Measurements from ENCODE around the gene POLR2L. TPM values are rescaled to one million over a fixed set of nuclear protein-coding genes. Genes with fewer than 3 reads are reported as not detected.

The POLR2L gene
- polyA plus RNA-seq, 1 of the 3 experiments (the other 2 are of a cell fraction), result 540 TPM

DNA sequence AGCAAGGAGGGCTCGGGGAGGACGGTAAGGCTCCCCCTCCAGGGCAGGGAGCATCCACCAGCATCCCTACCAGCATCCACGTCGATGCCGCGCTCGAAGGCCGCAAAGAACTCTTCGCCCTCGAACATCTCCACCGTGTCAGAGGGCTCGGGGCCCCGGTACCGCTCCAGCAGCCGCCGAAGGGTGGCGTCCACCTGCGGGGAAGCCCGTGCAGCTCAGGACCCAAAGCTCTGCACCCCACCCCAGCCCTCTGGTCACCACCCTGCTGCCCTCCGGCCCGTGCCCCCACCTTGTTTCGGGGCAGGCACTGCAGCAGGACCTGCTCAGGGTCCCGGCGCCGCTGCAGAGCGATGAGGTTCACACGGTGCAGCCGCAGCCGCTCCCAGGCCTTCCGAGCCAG, 41.9 kb downstream of the POLR2L start (continued):
- TF ChIP-seq, protein P1, sequence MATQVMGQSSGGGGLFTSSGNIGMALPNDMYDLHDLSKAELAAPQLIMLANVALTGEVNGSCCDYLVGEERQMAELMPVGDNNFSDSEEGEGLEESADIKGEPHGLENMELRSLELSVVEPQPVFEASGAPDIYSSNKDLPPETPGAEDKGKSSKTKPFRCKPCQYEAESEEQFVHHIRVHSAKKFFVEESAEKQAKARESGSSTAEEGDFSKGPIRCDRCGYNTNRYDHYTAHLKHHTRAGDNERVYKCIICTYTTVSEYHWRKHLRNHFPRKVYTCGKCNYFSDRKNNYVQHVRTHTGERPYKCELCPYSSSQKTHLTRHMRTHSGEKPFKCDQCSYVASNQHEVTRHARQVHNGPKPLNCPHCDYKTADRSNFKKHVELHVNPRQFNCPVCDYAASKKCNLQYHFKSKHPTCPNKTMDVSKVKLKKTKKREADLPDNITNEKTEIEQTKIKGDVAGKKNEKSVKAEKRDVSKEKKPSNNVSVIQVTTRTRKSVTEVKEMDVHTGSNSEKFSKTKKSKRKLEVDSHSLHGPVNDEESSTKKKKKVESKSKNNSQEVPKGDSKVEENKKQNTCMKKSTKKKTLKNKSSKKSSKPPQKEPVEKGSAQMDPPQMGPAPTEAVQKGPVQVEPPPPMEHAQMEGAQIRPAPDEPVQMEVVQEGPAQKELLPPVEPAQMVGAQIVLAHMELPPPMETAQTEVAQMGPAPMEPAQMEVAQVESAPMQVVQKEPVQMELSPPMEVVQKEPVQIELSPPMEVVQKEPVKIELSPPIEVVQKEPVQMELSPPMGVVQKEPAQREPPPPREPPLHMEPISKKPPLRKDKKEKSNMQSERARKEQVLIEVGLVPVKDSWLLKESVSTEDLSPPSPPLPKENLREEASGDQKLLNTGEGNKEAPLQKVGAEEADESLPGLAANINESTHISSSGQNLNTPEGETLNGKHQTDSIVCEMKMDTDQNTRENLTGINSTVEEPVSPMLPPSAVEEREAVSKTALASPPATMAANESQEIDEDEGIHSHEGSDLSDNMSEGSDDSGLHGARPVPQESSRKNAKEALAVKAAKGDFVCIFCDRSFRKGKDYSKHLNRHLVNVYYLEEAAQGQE (IDR thresholded peaks at IDR 0.05; ENCODE audit: low read depth, low read length), result no peak
- TF ChIP-seq FOXJ3 (CRISPR knock-in tag; IDR thresholded peaks at IDR 0.05) (no peak), MEF2A (IDR thresholded peaks at IDR 0.05; ENCODE audit: borderline replicate concordance, low read depth) (no peak), TCF12 (IDR thresholded peaks at IDR 0.05) (no peak), GATA2 (CRISPR knock-in tag; IDR thresholded peaks at IDR 0.05) (no peak), RCOR1 (IDR thresholded peaks at IDR 0.05; ENCODE audit: low read length) (no peak)
- TF ChIP-seq, protein P2, sequence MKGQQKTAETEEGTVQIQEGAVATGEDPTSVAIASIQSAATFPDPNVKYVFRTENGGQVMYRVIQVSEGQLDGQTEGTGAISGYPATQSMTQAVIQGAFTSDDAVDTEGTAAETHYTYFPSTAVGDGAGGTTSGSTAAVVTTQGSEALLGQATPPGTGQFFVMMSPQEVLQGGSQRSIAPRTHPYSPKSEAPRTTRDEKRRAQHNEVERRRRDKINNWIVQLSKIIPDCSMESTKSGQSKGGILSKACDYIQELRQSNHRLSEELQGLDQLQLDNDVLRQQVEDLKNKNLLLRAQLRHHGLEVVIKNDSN (IDR thresholded peaks at IDR 0.05; ENCODE audit: borderline replicate concordance, low read depth), result no peak
- TF ChIP-seq, protein P3, sequence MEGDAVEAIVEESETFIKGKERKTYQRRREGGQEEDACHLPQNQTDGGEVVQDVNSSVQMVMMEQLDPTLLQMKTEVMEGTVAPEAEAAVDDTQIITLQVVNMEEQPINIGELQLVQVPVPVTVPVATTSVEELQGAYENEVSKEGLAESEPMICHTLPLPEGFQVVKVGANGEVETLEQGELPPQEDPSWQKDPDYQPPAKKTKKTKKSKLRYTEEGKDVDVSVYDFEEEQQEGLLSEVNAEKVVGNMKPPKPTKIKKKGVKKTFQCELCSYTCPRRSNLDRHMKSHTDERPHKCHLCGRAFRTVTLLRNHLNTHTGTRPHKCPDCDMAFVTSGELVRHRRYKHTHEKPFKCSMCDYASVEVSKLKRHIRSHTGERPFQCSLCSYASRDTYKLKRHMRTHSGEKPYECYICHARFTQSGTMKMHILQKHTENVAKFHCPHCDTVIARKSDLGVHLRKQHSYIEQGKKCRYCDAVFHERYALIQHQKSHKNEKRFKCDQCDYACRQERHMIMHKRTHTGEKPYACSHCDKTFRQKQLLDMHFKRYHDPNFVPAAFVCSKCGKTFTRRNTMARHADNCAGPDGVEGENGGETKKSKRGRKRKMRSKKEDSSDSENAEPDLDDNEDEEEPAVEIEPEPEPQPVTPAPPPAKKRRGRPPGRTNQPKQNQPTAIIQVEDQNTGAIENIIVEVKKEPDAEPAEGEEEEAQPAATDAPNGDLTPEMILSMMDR (IDR thresholded peaks at IDR 0.05), result no peak

DNA sequence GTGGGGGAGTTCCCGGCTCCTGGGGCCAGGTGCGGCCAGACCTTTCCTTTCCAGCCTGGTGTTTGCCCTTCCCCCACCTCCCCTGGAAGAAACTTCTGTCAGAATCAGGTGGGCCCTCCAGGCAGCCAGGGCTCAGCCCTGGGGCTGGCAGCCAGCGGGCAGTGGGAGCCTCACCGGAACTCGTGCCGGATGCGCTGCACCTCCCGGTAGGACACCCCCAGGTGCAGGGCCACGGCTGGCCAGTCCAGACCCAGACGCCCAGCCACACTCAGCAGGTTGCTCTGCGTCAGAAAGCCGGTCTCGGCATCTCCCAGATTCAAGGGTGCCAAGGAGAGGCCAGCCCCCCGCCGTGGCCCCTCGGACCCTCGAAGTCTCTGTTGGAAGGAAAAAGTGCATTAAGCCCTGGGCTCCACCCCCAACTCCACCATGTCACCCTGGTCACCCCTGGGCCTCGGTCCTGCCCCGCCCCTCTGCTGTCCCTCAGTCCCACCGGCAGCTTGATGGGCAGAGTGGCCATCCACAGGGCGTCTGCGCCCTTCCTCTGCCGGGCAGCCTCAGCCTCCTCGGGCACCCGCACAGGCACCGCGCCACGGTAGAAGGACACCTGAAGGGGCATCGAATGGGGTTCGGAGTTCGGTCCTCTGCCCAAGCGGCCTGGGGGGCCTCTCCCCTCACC, 42.5 kb downstream of the POLR2L start:
- ChIA-PET POLR2A (no interaction called here), CTCF (interaction anchor here (1.4 kb wide), 1 partner anchor 16 kb away, joined by 5 read pairs; no protein-coding TSS in a partner anchor)
- Histone ChIP-seq H3K4me3 (ENCODE audit: low read depth in 2 of 2, low read length in 1 of 2) (no peak overlapping the region), H2AFZ (ENCODE audit: low read depth) (no peak overlapping the region), H3K9ac (no peak overlapping the region), H3K4me2 (no peak overlapping the region), H3K9me2 (no peaks in the 10 kb centered on the region), H3K27ac (ENCODE audit: low read depth in 2 of 2, low read length in 1 of 2) (0 out of 4 replicates have a peak overlapping the region, but pooled peaks of 1 of the 2 experiments have one; percentile 14), H4K20me1 (ENCODE audit: insufficient read depth) (no peaks in the 10 kb centered on the region), H3K36me3 (replicated peaks in 1 of 2; ENCODE audit: control insufficient read depth in 1 of 2, insufficient read depth in 2 of 2, low read length in 1 of 2) (peaks cover 0 to 38% of the 10 kb centered on the region in 2 experiments), H3K27me3 (ENCODE audit: insufficient read depth) (no peaks in the 10 kb centered on the region), H3F3A (replicated peaks; ENCODE audit: insufficient read depth) (peaks cover 14% of the 10 kb centered on the region), H3K79me2 (ENCODE audit: insufficient read depth) (peaks cover 34% of the 10 kb centered on the region), H3K9me3 (no peaks in the 10 kb centered on the region), H3K4me1 (ENCODE audit: control insufficient read depth in 1 of 2, insufficient read depth in 2 of 2, low read depth in 1 of 2, low read length in 1 of 2) (peaks cover 14 to 41% of the 10 kb centered on the region in 2 experiments; a peak in 2 of 4 replicates)
- WGBS (ENCODE audit: low lambda C conversion rate), result 100% methylated on average over 3 of the region's 32 CpGs
- no peak for DNase-seq
- TF ChIP-seq, protein P4, sequence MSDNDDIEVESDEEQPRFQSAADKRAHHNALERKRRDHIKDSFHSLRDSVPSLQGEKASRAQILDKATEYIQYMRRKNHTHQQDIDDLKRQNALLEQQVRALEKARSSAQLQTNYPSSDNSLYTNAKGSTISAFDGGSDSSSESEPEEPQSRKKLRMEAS (IDR thresholded peaks at IDR 0.05; ENCODE audit: low read depth), result no peak
- TF ChIP-seq RXRA (IDR thresholded peaks at IDR 0.05; ENCODE audit: borderline replicate concordance, low read depth) (no peak), GATA2 (CRISPR knock-in tag; IDR thresholded peaks at IDR 0.05) (no peak), SMC3 (IDR thresholded peaks at IDR 0.05; ENCODE audit: low read depth, low read length) (no peak), MEF2A (IDR thresholded peaks at IDR 0.05; ENCODE audit: borderline replicate concordance, low read depth) (no peak), FOXJ3 (CRISPR knock-in tag; IDR thresholded peaks at IDR 0.05) (no peak), YY1 (IDR thresholded peaks at IDR 0.05; ENCODE audit: low read depth) (no peak), FOSL2 (IDR thresholded peaks at IDR 0.05; ENCODE audit: borderline replicate concordance, low read depth) (no peak), RCOR1 (IDR thresholded peaks at IDR 0.05; ENCODE audit: low read length) (no peak), NRF1 (IDR thresholded peaks at IDR 0.05; ENCODE audit: low read depth, low read length) (no peak), CHD2 (IDR thresholded peaks at IDR 0.05; ENCODE audit: low read length, partially characterized antibody) (no peak)
- TF ChIP-seq, protein P1 (IDR thresholded peaks at IDR 0.05; ENCODE audit: low read depth, low read length), result no peak
- TF ChIP-seq, protein P2 (IDR thresholded peaks at IDR 0.05; ENCODE audit: borderline replicate concordance, low read depth), result no peak
- TF ChIP-seq, protein P5, sequence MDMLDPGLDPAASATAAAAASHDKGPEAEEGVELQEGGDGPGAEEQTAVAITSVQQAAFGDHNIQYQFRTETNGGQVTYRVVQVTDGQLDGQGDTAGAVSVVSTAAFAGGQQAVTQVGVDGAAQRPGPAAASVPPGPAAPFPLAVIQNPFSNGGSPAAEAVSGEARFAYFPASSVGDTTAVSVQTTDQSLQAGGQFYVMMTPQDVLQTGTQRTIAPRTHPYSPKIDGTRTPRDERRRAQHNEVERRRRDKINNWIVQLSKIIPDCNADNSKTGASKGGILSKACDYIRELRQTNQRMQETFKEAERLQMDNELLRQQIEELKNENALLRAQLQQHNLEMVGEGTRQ (IDR thresholded peaks at IDR 0.05; ENCODE audit: borderline replicate concordance, low read depth, low read length), result no peak

Measured in SK-N-SH (cell line).